Posterior vena cava (tissue), 2 donors: Measurements from ENCODE around the gene SPON1. TPM values are rescaled to one million over a fixed set of nuclear protein-coding genes. Genes with fewer than 3 reads are reported as not detected.

Source experiments
- DNase-seq: peaks from one replicate; pipeline ENCODE4 v3.0.0-alpha.2; 2020; ENCODE audit warnings: low spot score
- intact Hi-C, 2 donors: fragments of 100-400 bp; cut with DNase I; formaldehyde crosslinking; loops; one replicate each; pipeline versions ENCODE4 v1.14.1 to v1.14.2; 2022 to 2023
- total RNA-seq, 2 donors: library from RNA; stranded (reverse); fragmentation: NEBNext Ultra II Directional; extraction: Animal tissue kit (Norgen Biotek cat#: 25700); gene quantifications; one replicate each; pipeline ENCODE4 v1.2.1, GENCODE V29; 2021
- donor health status: DM: yes; HTN: yes; CAD: no.
- donor health status: DM: yes; HTN: yes; CAD: no.

The SPON1 gene
- total RNA-seq, 2 donors from 2014 or later, result 71.3 to 131 TPM

GRCh38 chr11:14102766-14103165, 140.2 kb downstream of the SPON1 start:
- no peak for DNase-seq
- intact Hi-C loops, result no loop called here

GRCh38 chr11:14105446-14105845, 142.9 kb downstream of the SPON1 start:
- intact Hi-C loops, result no loop called here
- DNase-seq, result no peak

GRCh38 chr11:14106303-14107049, 144.0 kb downstream of the SPON1 start:
- no peak for DNase-seq
- intact Hi-C loops, result no loop called here

GRCh38 chr11:14107050-14107430, 144.5 kb downstream of the SPON1 start:
- no peak for DNase-seq
- intact Hi-C loops, result no loop called here

GRCh38 chr11:14109742-14110141, 147.2 kb downstream of the SPON1 start:
- intact Hi-C loops, result no loop called here
- no peak for DNase-seq

GRCh38 chr11:14110629-14111028, 148.1 kb downstream of the SPON1 start:
- intact Hi-C loops, result no loop called here

GRCh38 chr11:14111496-14111895, 149.0 kb downstream of the SPON1 start:
- intact Hi-C loops, result no loop called here
- DNase-seq, result no peak

More at GRCh38 chr11:14110629-14111028, 148.1 kb downstream of the SPON1 start:
- no peak for DNase-seq

- intact Hi-C loops, result no loop called here
- no peak for DNase-seq
Measured at GRCh38 chr11:14112721-14113120, 150.2 kb downstream of the SPON1 start.

- DNase-seq, result no peak
- intact Hi-C loops, result no loop called here
Measured at GRCh38 chr11:14114269-14114668, 151.7 kb downstream of the SPON1 start.

GRCh38 chr11:14114786-14115185, 152.3 kb downstream of the SPON1 start:
- intact Hi-C loops, result no loop called here
- no peak for DNase-seq

GRCh38 chr11:14117632-14118031, 155.1 kb downstream of the SPON1 start:
- intact Hi-C loops, result no loop called here
- no peak for DNase-seq

GRCh38 chr11:14118072-14118471, 155.5 kb downstream of the SPON1 start:
- no peak for DNase-seq
- intact Hi-C loops, result no loop called here

GRCh38 chr11:14119357-14119756, 156.8 kb downstream of the SPON1 start:
- DNase-seq, result no peak
- intact Hi-C loops, result no loop called here

GRCh38 chr11:14124350-14124749, 161.8 kb downstream of the SPON1 start:
- DNase-seq, result no peak
- intact Hi-C loops, result no loop called here

- DNase-seq, result no peak
- intact Hi-C loops, result no loop called here
Measured at GRCh38 chr11:14124886-14125285, 162.4 kb downstream of the SPON1 start.

GRCh38 chr11:14125529-14125928, 163.0 kb downstream of the SPON1 start:
- intact Hi-C loops, result no loop called here

GRCh38 chr11:14127679-14128078, 165.2 kb downstream of the SPON1 start:
- no peak for DNase-seq
- intact Hi-C loops, result no loop called here

More at GRCh38 chr11:14125529-14125928, 163.0 kb downstream of the SPON1 start:
- no peak for DNase-seq

GRCh38 chr11:14132312-14132711, 169.8 kb downstream of the SPON1 start:
- intact Hi-C loops, result no loop called here
- no peak for DNase-seq

- DNase-seq, result no peak
- intact Hi-C loops, result no loop called here
Measured at GRCh38 chr11:14133381-14133780, 170.9 kb downstream of the SPON1 start.

- intact Hi-C loops, result no loop called here
- no peak for DNase-seq
Measured at GRCh38 chr11:14136561-14136960, 174.0 kb downstream of the SPON1 start.

- DNase-seq, result no peak
- intact Hi-C loops, result no loop called here
Measured at GRCh38 chr11:14137284-14137683, 174.8 kb downstream of the SPON1 start.
